HFFc6 (cell line): ENCODE results near the gene RAD17. TPM values are rescaled to one million over a fixed set of nuclear protein-coding genes. Genes with fewer than 3 reads are reported as not detected.

Experiments
- DNase-seq: peaks from one replicate; pipeline ENCODE4 v3.0.0-alpha.2; 2018
- H3K27ac Mint-ChIP-seq: 2 replicates; pipeline ENCODE4 v1.8.0; 2020; ENCODE audit warnings: mild to moderate bottlenecking, mixed read lengths
- H3K27me3 Mint-ChIP-seq: 2 replicates; pipeline ENCODE4 v1.8.0; 2021; ENCODE audit warnings: mild to moderate bottlenecking, moderate library complexity, mixed read lengths; ENCODE audit not compliant: insufficient read depth
- H3K36me3 Mint-ChIP-seq: 2 replicates; pipeline ENCODE4 v1.8.0; 2021; ENCODE audit warnings: low read depth, mixed read lengths
- H3K4me1 Mint-ChIP-seq: 2 replicates; pipeline ENCODE4 v1.8.0; 2020; ENCODE audit warnings: low read depth, mixed read lengths
- H3K4me3 Mint-ChIP-seq: 2 replicates; pipeline ENCODE4 v1.8.0; 2020; ENCODE audit warnings: mild to moderate bottlenecking, moderate library complexity, mixed read lengths
- H3K9me3 Mint-ChIP-seq: 2 replicates; pipeline ENCODE4 v1.8.0; 2020; ENCODE audit warnings: mild to moderate bottlenecking, mixed read lengths
- total RNA-seq, 6 experiments: library from RNA; stranded (reverse); fragmentation: NEBNext Ultra II Directional; extraction: Animal tissue kit (Norgen Biotek cat#: 25700); gene quantifications; 2 replicates in 1 of 6; 3 replicates in 5 of 6; pipeline ENCODE4 v1.2.3, GENCODE V29; 2021
- TF ChIP-seq, protein P1 (sequence below): fragments of 200-600 bp; sonication (generic); IDR thresholded peaks from 2 replicates; pipeline ENCODE4 v1.5.0; 2021; ENCODE audit warnings: antibody characterized with exemption, mild to moderate bottlenecking

RAD17 gene
- total RNA-seq, 6 experiments from 2014 or later: 17.3 to 22.2 (median 19.1) TPM

DNA sequence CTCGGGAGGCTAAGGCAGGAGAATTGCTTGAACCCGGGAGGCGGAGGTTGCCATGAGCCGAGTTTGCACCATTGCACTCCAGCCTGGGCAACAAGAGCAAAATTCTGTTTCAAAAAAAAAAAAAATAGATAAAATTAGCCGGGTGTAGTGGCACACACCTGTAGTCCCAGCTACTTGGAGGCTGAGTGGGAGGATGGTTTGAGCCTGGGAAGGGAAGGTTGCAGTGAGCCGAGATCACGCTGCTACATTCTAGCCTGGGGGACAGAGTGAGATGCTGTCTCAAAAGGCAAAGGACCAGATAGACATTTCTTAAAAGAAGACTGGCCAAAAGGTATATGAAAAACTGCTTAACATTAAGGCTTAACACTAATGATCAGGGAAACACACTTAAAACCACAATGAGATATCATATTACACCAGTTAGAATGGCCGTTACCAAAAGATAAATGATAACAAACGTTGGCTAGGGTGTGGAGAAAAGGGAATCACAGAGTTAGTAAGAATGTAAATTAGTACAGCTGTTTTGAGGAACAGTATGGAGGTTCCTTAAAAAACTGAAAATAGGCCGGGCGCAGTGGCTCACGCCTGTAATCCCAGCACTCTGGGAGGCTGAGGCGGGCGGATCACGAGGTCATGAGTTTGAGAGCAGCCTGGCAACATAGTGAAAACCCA lies 35.2 kb downstream of the RAD17 start:
- Mint-ChIP-seq H3K27me3 (no peaks in the 10 kb centered on the region; the same call in 1 of the 2 replicates), H3K4me3 (no peak overlapping the region), H3K36me3 (peaks cover 30% of the 10 kb centered on the region), H3K4me1 (no peaks in the 10 kb centered on the region), H3K9me3 (no peaks in the 10 kb centered on the region), H3K27ac (no peak overlapping the region; the same call in 1 of the 2 replicates)
- no peak for DNase-seq
- TF ChIP-seq, protein P1, sequence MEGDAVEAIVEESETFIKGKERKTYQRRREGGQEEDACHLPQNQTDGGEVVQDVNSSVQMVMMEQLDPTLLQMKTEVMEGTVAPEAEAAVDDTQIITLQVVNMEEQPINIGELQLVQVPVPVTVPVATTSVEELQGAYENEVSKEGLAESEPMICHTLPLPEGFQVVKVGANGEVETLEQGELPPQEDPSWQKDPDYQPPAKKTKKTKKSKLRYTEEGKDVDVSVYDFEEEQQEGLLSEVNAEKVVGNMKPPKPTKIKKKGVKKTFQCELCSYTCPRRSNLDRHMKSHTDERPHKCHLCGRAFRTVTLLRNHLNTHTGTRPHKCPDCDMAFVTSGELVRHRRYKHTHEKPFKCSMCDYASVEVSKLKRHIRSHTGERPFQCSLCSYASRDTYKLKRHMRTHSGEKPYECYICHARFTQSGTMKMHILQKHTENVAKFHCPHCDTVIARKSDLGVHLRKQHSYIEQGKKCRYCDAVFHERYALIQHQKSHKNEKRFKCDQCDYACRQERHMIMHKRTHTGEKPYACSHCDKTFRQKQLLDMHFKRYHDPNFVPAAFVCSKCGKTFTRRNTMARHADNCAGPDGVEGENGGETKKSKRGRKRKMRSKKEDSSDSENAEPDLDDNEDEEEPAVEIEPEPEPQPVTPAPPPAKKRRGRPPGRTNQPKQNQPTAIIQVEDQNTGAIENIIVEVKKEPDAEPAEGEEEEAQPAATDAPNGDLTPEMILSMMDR: no peak

DNA sequence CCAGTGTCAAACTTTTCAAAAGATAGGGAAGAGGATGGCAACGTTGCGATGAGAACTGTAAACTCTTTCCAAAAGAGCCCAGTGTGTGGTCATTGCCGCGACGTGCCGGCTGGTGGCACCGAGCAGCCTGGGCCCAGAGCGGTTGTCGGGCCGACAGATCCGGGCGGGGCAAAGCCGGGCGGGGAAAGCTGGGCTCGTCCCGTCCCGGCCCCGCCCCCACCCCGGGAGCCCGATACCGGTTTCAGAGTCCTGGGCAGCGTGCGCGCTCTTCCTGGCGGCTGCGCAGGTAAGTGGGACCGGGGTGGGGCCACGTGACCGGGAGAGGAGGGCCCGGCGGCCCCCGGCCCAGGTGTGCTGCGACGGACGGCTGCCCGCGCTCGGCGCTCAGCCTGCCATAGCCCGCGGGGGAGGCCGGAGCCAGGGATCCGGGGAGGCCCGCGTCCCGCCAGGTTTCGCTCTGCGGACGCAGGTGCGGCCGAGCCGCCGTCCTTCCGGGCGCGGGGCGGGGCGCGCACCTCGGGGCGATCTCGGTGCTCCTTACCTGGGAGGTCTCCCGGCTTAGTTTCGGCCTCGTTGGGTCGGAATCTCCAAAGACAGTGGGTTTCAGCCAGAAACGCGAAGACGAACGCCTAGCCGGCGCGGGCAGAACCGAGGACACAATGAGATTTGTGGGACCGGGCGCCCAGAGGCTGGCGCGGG lies 45.4 kb downstream of the RAD17 start, which contains the start of gene MARVELD2:
Gene MARVELD2 (plus strand): TSS at position 232 of the 699 bp plus-strand sequence. CDS start 4,270 bp downstream, outside the sequence.
- TF ChIP-seq, protein P1: no peak
- H3K4me1 Mint-ChIP-seq: no peaks in the 10 kb centered on the region
- H3K36me3 Mint-ChIP-seq: peaks cover 36% of the 10 kb centered on the region
- DNase-seq: no peak
- no peaks in the 10 kb centered on the region for H3K9me3 Mint-ChIP-seq
- no peak within 1 kb of the TSS for H3K4me3 Mint-ChIP-seq
- no peak within 1 kb of the TSS for H3K27ac Mint-ChIP-seq
- no peaks in the 10 kb centered on the region; the same call in 1 of the 2 replicates for H3K27me3 Mint-ChIP-seq

DNA sequence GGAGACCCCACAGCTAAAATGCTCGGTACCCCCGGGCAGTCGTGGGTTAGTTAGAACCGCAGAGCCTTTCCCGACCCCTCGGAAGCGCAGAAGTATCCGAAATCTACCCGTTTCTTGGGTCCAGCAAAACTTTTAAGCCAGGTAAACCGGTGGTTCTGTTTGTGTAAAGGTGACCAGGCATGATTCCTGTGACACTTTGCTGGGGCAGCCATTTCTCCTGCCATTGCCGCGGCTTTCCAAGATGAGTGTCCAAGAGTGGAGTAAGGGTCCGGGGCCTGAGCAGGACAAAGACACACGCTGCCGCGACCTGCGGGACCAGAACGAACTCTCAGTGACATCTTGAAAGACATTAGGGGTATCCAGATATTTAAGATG lies 46.0 kb downstream of the RAD17 start:
- no peak overlapping the region for H3K4me3 Mint-ChIP-seq
- H3K36me3 Mint-ChIP-seq: peaks cover 36% of the 10 kb centered on the region
- no peak for DNase-seq
- no peaks in the 10 kb centered on the region; the same call in 1 of the 2 replicates for H3K27me3 Mint-ChIP-seq
- no peaks in the 10 kb centered on the region for H3K4me1 Mint-ChIP-seq
- H3K27ac Mint-ChIP-seq: no peak overlapping the region
- H3K9me3 Mint-ChIP-seq: no peaks in the 10 kb centered on the region
- TF ChIP-seq, protein P1: no peak

DNA sequence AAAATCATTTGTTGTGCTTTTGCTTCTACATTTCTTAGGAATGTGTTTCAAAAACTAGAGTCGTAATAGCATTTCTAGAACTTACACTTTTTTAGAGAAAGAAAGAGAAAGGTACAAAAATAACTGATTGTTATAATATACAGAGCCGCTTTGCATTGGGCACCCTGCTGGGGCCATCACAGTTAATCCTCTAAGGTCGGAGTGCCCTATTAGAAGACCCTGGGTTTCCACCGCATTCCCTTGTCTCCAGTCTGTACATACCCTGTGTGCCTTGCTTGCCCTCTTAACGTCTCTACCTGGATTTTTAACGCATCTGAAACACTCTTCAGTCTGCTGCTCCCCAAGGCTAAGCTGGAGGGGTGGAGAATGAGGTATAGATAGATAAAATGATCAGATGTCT lies 46.6 kb downstream of the RAD17 start:
- Mint-ChIP-seq H3K27ac (no peak overlapping the region), H3K4me3 (no peak overlapping the region)
- TF ChIP-seq, protein P1: no peak

DNA sequence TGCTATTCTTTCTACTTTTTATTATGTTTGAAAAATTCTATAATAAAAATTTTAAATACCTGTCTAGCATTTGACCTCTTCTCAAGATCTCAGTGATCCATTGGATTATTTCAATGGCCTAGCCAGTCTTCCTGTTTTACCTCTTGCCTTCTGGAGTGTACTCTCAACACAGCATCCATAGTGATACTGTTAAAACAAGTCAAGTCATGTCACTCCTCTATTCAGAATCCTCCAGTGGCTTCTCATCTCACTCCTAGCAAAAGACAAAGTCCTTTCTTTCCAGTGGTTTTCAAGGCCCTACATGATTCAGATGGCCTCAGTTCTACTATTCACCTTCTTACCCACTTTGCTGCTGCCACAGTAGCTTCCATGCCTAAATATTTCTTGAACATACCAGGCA lies 47.1 kb downstream of the RAD17 start:
- no peak overlapping the region for H3K27ac Mint-ChIP-seq
- H3K4me1 Mint-ChIP-seq: no peaks in the 10 kb centered on the region
- no peak for DNase-seq
- peaks cover 30% of the 10 kb centered on the region for H3K36me3 Mint-ChIP-seq
- no peaks in the 10 kb centered on the region for H3K9me3 Mint-ChIP-seq
- TF ChIP-seq, protein P1: no peak
- no peak overlapping the region for H3K4me3 Mint-ChIP-seq
- no peaks in the 10 kb centered on the region; the same call in 1 of the 2 replicates for H3K27me3 Mint-ChIP-seq

More for the DNA sequence above, 46.6 kb downstream of the RAD17 start:
- Mint-ChIP-seq H3K27me3 (no peaks in the 10 kb centered on the region; the same call in 1 of the 2 replicates), H3K4me1 (no peaks in the 10 kb centered on the region), H3K9me3 (no peaks in the 10 kb centered on the region), H3K36me3 (peaks cover 36% of the 10 kb centered on the region)
- no peak for DNase-seq
